Stimulated activated CD8-positive, alpha-beta memory T cell treated with anti-CD3 and anti-CD28 coated beads, Interleukin-4, amount 100 ng/mL, for 1 hour (primary cell): ENCODE data around the gene MRPL37.

Experiments used
- DNase-seq, 2 donors: peaks; one replicate each; pipeline ENCODE4 v3.0.0-alpha.2; 2020; ENCODE audit warnings: low read depth in 2 of 2, low spot score in 1 of 2

Gene MRPL37

GRCh38 chr1:54259546-54260140, 59.7 kb downstream of the MRPL37 start:
- no peak for DNase-seq

- no peak for DNase-seq
Measured at GRCh38 chr1:54260810-54261209, 60.8 kb downstream of the MRPL37 start.

- DNase-seq, result no peak
Measured at GRCh38 chr1:54262244-54262643, 62.3 kb downstream of the MRPL37 start.

- DNase-seq, result no peak
Measured at GRCh38 chr1:54263601-54264226, 63.7 kb downstream of the MRPL37 start.

GRCh38 chr1:54265126-54265525, 65.2 kb downstream of the MRPL37 start:
- DNase-seq, result no peak

GRCh38 chr1:54265659-54266058, 65.7 kb downstream of the MRPL37 start:
- DNase-seq, result no peak

- DNase-seq, result no peak
Measured at GRCh38 chr1:54266195-54266594, 66.2 kb downstream of the MRPL37 start.

GRCh38 chr1:54266908-54267307, 66.9 kb downstream of the MRPL37 start:
- no peak for DNase-seq
